ENCODE data around the gene ZNF90.
"Not testable (repeated sequence)": the region's sequence is repeated elsewhere in the genome, so short reads cannot be mapped to it uniquely, and the experiment has no call there.

ZNF90 gene

GRCh38 chr19:20077791-20078463 is at the start of gene ZNF90:
ZNF90 (plus strand) TSS chr19:20078000; CDS start chr19:20078133, 133 bp downstream.
- DNase-seq: peak; percentile 95

- no peak for DNase-seq
These were observed 49.2 kb upstream of the ZNF90 start for GRCh38 chr19:20028611-20029010.

GRCh38 chr19:20035935-20036334 is 41.9 kb upstream of the ZNF90 start:
- DNase-seq: no peak

GRCh38 chr19:20038358-20039202 is 39.2 kb upstream of the ZNF90 start:
- DNase-seq: no peak

GRCh38 chr19:20039203-20039723 is 38.5 kb upstream of the ZNF90 start, which contains the start of gene ZNF682:
ZNF682 (minus strand) TSS chr19:20039505; CDS start chr19:20039345, 160 bp downstream.
- peak; percentile 97 for DNase-seq

GRCh38 chr19:20044663-20045062 is 33.1 kb upstream of the ZNF90 start:
- DNase-seq: no peak

GRCh38 chr19:20045742-20046141 is 32.1 kb upstream of the ZNF90 start:
- DNase-seq: not testable (repeated sequence)

- DNase-seq: peak; percentile 98
These were observed 25.7 kb upstream of the ZNF90 start for GRCh38 chr19:20051841-20052768.

- not testable (repeated sequence) for DNase-seq
These were observed 19.1 kb upstream of the ZNF90 start for GRCh38 chr19:20058738-20059137.

- DNase-seq: no peak
These were observed 17.5 kb upstream of the ZNF90 start for GRCh38 chr19:20060282-20060681.

- DNase-seq: no peak
These were observed 10.9 kb upstream of the ZNF90 start for GRCh38 chr19:20066861-20067260.

GRCh38 chr19:20067943-20068342 is 9.9 kb upstream of the ZNF90 start:
- DNase-seq: no peak

- not testable (repeated sequence) for DNase-seq
These were observed 9.2 kb upstream of the ZNF90 start for GRCh38 chr19:20068559-20068958.

- DNase-seq: no peak
These were observed 7.1 kb upstream of the ZNF90 start for GRCh38 chr19:20070691-20071090.

- DNase-seq: no peak
These were observed 4.9 kb upstream of the ZNF90 start for GRCh38 chr19:20072936-20073335.

- peak; percentile 42 for DNase-seq
These were observed 806 bp downstream of the ZNF90 start for GRCh38 chr19:20078581-20079031.

GRCh38 chr19:20079476-20079875 is 1.7 kb downstream of the ZNF90 start:
- no peak for DNase-seq

GRCh38 chr19:20080656-20081055 is 2.9 kb downstream of the ZNF90 start:
- DNase-seq: no peak

- DNase-seq: not testable (repeated sequence)
These were observed 4.5 kb downstream of the ZNF90 start for GRCh38 chr19:20082232-20082833.

GRCh38 chr19:20082876-20083275 is 5.1 kb downstream of the ZNF90 start:
- not testable (repeated sequence) for DNase-seq

- no peak for DNase-seq
These were observed 24.3 kb downstream of the ZNF90 start for GRCh38 chr19:20102097-20102496.

Measured in left hindlimb (tissue), 1 donor.